Stimulated activated CD8-positive, alpha-beta memory T cell treated with anti-CD3 and anti-CD28 coated beads, Interleukin-7, amount 100 ng/mL, for 48 hours (primary cell): ENCODE results near the gene UGT2B10.
"Not testable (repeated sequence)": the region's sequence is repeated elsewhere in the genome, so short reads cannot be mapped to it uniquely, and the experiment has no call there.

Experiments used
- DNase-seq, 2 donors: peaks; one replicate each; pipeline ENCODE4 v3.0.0-alpha.2; 2020; ENCODE audit warnings: low read depth in 1 of 2; ENCODE audit errors: extremely low read depth in 1 of 2

UGT2B10 gene

GRCh38 chr4:68815617-68816409 lies at the start of gene UGT2B10:
TSS of gene UGT2B10 (plus strand) at chr4:68815994. CDS start at chr4:68816020, 26 bp downstream.
- DNase-seq = not testable (repeated sequence)

- DNase-seq = not testable (repeated sequence)
Measured at GRCh38 chr4:68771836-68772235, 44.0 kb upstream of the UGT2B10 start.

DNA sequence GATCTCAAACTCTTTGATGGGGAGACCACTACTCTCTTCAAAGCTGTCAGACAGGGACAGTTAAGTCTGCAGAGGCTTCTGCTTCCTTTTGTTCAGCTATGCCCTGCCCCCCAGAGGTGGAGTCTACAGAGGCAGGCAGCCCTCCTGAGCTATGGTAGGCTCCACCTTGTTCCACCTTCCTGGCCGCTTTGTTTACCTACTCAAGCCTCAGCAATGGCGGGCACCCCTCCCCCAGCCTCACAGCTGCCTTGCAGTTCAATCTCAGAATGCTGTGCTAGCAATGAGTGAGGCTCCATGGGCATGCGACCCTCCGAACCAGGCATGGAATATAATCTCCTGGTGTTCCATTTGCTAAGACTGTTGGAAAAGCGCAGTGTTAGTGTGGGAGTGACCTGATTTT lies 42.1 kb upstream of the UGT2B10 start:
- DNase-seq = no peak

DNA sequence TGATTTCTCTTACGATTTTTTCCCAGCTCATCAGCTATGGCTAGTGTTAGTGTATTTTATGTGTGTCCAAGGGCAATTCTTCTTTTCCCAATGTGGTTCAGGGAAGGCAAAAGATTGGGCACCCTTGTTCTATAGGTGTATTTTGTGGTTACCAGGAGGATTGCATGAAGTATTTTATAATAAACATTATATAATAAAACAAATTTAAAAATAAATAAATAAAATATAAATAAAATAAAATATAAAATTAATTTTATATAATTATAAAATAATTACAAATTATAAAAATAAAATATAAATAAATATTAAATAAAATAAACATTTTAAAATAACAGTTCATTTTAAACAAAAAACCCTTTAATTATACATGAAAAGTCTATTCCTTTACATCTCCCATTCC lies 35.6 kb upstream of the UGT2B10 start:
- DNase-seq = no peak

GRCh38 chr4:68797048-68797447 lies 18.7 kb upstream of the UGT2B10 start:
- DNase-seq = no peak

- DNase-seq = no peak
Measured at GRCh38 chr4:68797618-68798017, 18.2 kb upstream of the UGT2B10 start.

- DNase-seq = no peak
Measured at GRCh38 chr4:68803013-68803412, 12.8 kb upstream of the UGT2B10 start.

- no peak for DNase-seq
Measured at GRCh38 chr4:68808060-68808459, 7.7 kb upstream of the UGT2B10 start.

DNA sequence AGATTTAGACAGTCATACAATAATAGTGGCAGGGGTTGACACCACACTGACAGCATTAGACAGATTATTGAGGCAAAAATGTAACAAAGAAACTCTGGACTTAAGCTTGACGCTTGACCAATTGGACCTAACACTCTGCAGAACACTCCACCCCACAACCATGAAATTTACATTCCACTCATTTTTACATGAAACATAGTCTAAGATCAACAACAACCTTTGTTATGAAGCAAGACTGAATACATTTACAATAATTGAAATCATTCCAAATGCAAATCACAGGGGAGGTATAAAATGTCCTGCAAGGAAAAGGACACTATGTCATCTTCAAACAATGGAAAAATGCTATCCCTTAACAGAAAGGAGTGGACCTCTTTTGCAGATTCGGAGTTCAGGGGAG lies 4.9 kb upstream of the UGT2B10 start:
- no peak for DNase-seq

DNA sequence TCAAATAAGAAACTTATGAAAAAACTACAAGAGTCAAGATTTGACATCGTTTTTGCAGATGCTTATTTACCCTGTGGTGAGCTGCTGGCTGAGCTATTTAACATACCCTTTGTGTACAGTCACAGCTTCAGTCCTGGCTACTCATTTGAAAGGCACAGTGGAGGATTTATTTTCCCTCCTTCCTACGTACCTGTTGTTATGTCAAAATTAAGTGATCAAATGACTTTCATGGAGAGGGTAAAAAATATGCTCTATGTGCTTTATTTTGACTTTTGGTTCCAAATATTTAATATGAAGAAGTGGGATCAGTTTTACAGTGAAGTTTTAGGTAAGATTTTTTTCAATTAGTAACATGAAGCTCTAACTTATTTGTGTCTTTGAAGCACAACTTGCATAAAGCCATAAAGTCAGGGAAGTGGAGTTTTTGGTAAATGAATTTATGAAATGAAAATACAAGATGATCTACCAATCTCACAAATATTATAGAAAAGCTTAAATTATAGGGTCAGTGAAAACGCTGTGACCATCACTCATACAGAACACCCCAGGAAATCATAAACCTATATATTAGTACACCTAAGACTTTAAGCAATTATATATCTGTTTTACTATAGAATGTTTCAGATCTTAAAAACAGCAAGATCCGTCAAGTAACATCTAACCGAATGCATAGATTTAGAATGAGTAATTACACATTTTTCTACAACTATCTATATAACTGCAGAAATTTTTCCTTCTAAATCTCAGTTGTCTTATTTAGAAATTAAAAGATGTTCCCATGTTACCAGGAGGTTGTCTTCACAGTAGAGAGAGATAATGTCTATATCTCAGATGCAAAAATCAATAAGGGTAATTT lies 844 bp downstream of the UGT2B10 start:
- DNase-seq = not testable (repeated sequence)

GRCh38 chr4:68817386-68817785 lies 1.6 kb downstream of the UGT2B10 start:
- no peak for DNase-seq

- DNase-seq = not testable (repeated sequence)
Measured at GRCh38 chr4:68818030-68818462, 2.3 kb downstream of the UGT2B10 start.

DNA sequence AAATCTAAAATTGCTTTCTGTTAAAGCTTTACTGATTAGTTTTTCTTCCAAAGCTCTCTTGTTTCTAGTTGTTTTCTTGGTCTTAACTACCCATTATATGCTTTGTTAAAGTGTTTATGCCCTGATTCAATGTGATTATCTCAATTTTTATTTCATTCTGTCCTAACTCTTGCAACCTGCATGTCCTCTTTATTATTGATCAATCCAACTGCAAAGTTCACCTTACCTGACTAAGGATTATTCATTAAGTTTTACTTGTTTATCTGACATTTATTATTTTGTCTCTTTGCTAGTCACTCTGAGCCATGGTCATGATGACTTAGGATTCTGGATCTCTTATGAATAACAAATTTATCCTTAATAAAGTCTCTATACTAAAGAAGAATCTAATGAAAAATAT lies 15.8 kb downstream of the UGT2B10 start:
- DNase-seq = no peak

DNA sequence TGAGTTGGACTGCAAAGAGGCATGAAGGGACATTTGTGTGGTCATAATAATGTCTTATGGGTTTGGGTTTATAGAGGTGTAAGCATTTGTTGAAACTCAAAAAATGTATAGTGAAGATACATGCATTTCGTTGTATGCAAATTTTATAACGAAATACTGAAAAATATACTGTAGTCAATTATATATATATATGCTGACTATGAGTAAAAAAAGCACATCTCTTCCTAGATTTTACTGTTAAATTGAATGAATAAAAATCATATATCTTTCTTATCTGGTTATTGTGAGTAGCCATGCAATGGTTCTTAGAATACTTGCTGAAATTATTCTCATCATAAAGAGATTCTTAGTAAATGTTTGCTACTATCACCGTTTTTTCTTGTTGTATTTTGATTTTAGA lies 34.5 kb downstream of the UGT2B10 start:
- no peak for DNase-seq

GRCh38 chr4:68855771-68856170 lies 40.0 kb downstream of the UGT2B10 start:
- DNase-seq = no peak

GRCh38 chr4:68858039-68858438 lies 42.2 kb downstream of the UGT2B10 start:
- no peak for DNase-seq

GRCh38 chr4:68859655-68860054 lies 43.9 kb downstream of the UGT2B10 start:
- no peak for DNase-seq

DNA sequence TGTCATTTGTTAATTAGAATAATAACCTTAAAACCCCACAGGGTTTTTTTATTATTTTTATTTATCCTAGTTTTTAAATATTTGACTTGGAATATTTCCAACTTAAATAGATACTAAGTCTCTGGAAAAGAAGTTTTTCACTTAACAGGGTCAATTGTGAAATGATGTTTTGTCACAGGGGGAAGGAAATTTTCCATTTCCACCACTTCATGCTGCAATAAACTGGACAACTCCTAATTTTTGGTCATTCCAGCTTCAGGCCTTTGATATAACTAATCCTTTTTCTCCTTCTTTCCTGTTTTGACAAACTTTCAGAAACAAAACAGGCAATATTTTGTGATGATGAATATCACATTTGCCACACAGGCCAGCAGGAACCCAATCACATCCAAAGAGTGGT lies 45.3 kb downstream of the UGT2B10 start:
- no peak for DNase-seq

- DNase-seq = no peak
Measured at GRCh38 chr4:68864438-68865187, 48.8 kb downstream of the UGT2B10 start.

- no peak for DNase-seq
Measured at GRCh38 chr4:68865188-68865638, 49.4 kb downstream of the UGT2B10 start.

DNA sequence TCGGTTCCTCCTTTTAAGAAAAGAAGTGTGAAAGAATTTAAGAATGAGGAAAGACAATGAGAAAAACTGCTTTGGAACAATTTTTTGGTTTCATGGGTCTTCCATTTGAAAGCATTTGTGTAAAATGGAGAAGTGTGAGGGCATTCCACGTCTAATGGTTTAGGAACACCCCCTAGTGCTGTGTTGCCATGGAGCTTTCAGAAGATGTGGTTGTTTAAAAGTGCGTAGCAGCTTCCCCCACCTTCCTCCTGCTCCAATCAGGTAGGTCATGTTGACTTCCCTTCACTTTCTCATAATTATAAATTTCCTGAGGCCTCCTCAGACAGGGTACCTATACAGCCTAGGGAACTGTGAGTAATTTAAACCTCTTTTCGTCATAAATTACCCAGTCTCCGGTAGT lies 50.0 kb downstream of the UGT2B10 start:
- DNase-seq = no peak
